K562 (cell line): ENCODE data around the gene ERCC3. TPM values are rescaled to one million over a fixed set of nuclear protein-coding genes. Genes with fewer than 3 reads are reported as not detected.

Source experiments
- ATAC-seq: fragments of 200-7000 bp; cut with Tn5 transposase; 3 replicates; pipeline ENCODE4 v1.9.1; 2020; ENCODE audit warnings: moderate library complexity
- BruUV-seq: library from RNA; stranded (reverse); fragments of 400-500 nt; replicated peaks from 2 replicates; lab custom pipeline; 2021; lab: Mats Ljungman, UMichigan
- CTCF ChIA-PET: fragments of 300-600 bp; formaldehyde crosslinking; extraction: SDS; loops from one replicate; lab custom pipeline; 2021; ENCODE audit warnings: low intra/inter-chr PET ratio; lab: Yijun Ruan, JAX
- POLR2A ChIA-PET: fragments of 300-600, 350-650 bp; sonication (Branson Sonifier 250); formaldehyde crosslinking; extraction: SDS; loops from one replicate; lab custom pipeline; 2021; ENCODE audit warnings: antibody characterized with exemption, inconsistent platforms; lab: Yijun Ruan, JAX
- DNase-seq, 4 experiments: peaks; one replicate each; pipeline versions ENCODE4 v3.0.0 to v3.0.0-alpha.2; 2011 to 2018; ENCODE audit warnings: low spot score in 3 of 4, mixed read lengths in 3 of 4; ENCODE audit errors: extremely low read depth in 1 of 4
- FAIRE-seq: peaks from 2 replicates; lab custom pipeline; 2011; peaks lifted over from hg19 to GRCh38; lab: Jason Lieb, UNC
- H2AFZ ChIP-seq: 2 replicates; pipeline ENCODE4 v1.6.0; 2011; ENCODE audit warnings: low read depth, low read length, control low read depth, inconsistent platforms
- H3K27ac ChIP-seq: fragments of 200-600 bp; 3 replicates; pipeline ENCODE4 v1.8.0; 2011; ENCODE audit warnings: low read depth, mild to moderate bottlenecking, control low read depth, inconsistent platforms, low read length, moderate library complexity, mixed read lengths; ENCODE audit errors: extremely low read depth
- H3K27me3 ChIP-seq, 2 experiments: fragments of 300-600 bp in 1 of 2; 2 replicates in 1 of 2; 3 replicates in 1 of 2; pipeline versions ENCODE4 v1.6.0 to v1.8.0; 2011; ENCODE audit warnings: inconsistent platforms in 2 of 2, low read length in 2 of 2, mild to moderate bottlenecking in 1 of 2, mixed read lengths in 1 of 2, moderate library complexity in 1 of 2; ENCODE audit not compliant: control insufficient read depth in 2 of 2, insufficient read depth in 2 of 2
- H3K36me3 ChIP-seq: fragments of 300-600 bp; 3 replicates; pipeline ENCODE4 v1.8.0; 2011; ENCODE audit warnings: mild to moderate bottlenecking, low read length, inconsistent platforms; ENCODE audit not compliant: control insufficient read depth, insufficient read depth
- H3K4me1 ChIP-seq, 2 experiments: fragments of 200-600 bp in 1 of 2; replicated peaks in 1 of 2; 2 replicates in 1 of 2; 3 replicates in 1 of 2; pipeline versions ENCODE4 v1.5.1 to v1.8.0; 2011; ENCODE audit warnings: inconsistent platforms in 2 of 2, low read length in 2 of 2, mild to moderate bottlenecking in 1 of 2, mixed read lengths in 1 of 2, moderate library complexity in 1 of 2; ENCODE audit not compliant: control insufficient read depth in 2 of 2, insufficient read depth in 2 of 2
- H3K4me2 ChIP-seq: 2 replicates; pipeline ENCODE4 v1.6.1; 2011; ENCODE audit warnings: low read length, control low read depth, inconsistent platforms, mixed read lengths; ENCODE audit not compliant: insufficient read depth
- H3K4me3 ChIP-seq: fragments of 200-600 bp; sonication (generic), shearing (Covaris generic); 2 replicates; pipeline ENCODE4 v1.5.1; 2016; ENCODE audit warnings: control low read depth, inconsistent platforms
- H3K79me2 ChIP-seq: fragments of 200-600 bp; 3 replicates; pipeline ENCODE4 v1.8.0; 2011; ENCODE audit warnings: low read length, inconsistent platforms; ENCODE audit not compliant: control insufficient read depth, insufficient read depth
- H3K9ac ChIP-seq, 2 experiments: 2 replicates each; pipeline versions ENCODE4 v1.6.0 to v1.6.1; 2011; ENCODE audit warnings: low read depth in 2 of 2, low read length in 2 of 2, control low read depth in 1 of 2, inconsistent platforms in 1 of 2, mild to moderate bottlenecking in 1 of 2, mixed read lengths in 1 of 2; ENCODE audit not compliant: insufficient read depth in 1 of 2
- H3K9me1 ChIP-seq: one replicate; pipeline ENCODE4 v1.6.0; 2011; ENCODE audit warnings: inconsistent platforms, mild to moderate bottlenecking, low read length, moderate library complexity; ENCODE audit not compliant: control insufficient read depth, insufficient read depth
- H3K9me3 ChIP-seq: replicated peaks from 2 replicates; pipeline ENCODE4 v1.5.1; 2011; ENCODE audit warnings: low read depth, low read length, inconsistent platforms; ENCODE audit not compliant: control insufficient read depth, insufficient read depth
- H4K20me1 ChIP-seq: replicated peaks from 2 replicates; pipeline ENCODE4 v1.6.1; 2011; ENCODE audit warnings: low read length, inconsistent platforms, mixed read lengths; ENCODE audit not compliant: control insufficient read depth, insufficient read depth
- CBX8 ChIP-seq: fragments of 200-600 bp; sonication (generic); IDR thresholded peaks from 2 replicates; pipeline ENCODE4 v1.6.1; 2012; ENCODE audit warnings: borderline replicate concordance, mixed run types, low read depth, mild to moderate bottlenecking, moderate library complexity, mixed read lengths, low read length, control low read depth, inconsistent platforms; ENCODE audit not compliant: poor library complexity, severe bottlenecking; ENCODE audit errors: extremely low read depth
- ETV1 ChIP-seq: fragments of 450-650 bp; conservative IDR thresholded peaks from 2 replicates; pipeline ENCODE4 v1.6.1; 2016; ENCODE audit warnings: missing genetic modification characterization, control low read depth, low read depth, missing compliant biosample characterization
- FOSL1 ChIP-seq: fragments of 200-800 bp; sonication (Bioruptor generic); conservative IDR thresholded peaks from 2 replicates; pipeline ENCODE4 v1.6.1; 2016; ENCODE audit warnings: missing genetic modification characterization, missing compliant biosample characterization
- FOXK2 ChIP-seq, 2 experiments: fragments of 450-650 bp; IDR thresholded peaks in 1 of 2; conservative IDR thresholded peaks in 1 of 2; 2 replicates each; pipeline ENCODE4 v1.6.1; 2016; ENCODE audit warnings: low read depth in 2 of 2, mild to moderate bottlenecking in 1 of 2
- GATAD2B ChIP-seq: fragments of 450-650 bp; IDR thresholded peaks from 2 replicates; pipeline ENCODE4 v1.6.1; 2017; ENCODE audit warnings: mild to moderate bottlenecking, borderline replicate concordance
- HCFC1 ChIP-seq: IDR thresholded peaks from 2 replicates; pipeline ENCODE4 v1.6.1; 2012; ENCODE audit warnings: low read depth, low read length, improper control_type of control experiment
- NR3C1 ChIP-seq: sonication (generic); formaldehyde crosslinking; IDR thresholded peaks from 2 replicates; pipeline ENCODE4 v1.8.1; 2022; ENCODE audit warnings: missing genetic modification reagents
- PML ChIP-seq: IDR thresholded peaks from 2 replicates; pipeline ENCODE4 v1.6.1; 2012; ENCODE audit warnings: low read length, inconsistent platforms
- POLR3G ChIP-seq: IDR thresholded peaks from 2 replicates; pipeline ENCODE4 v1.6.1; 2011; ENCODE audit not compliant: insufficient read length, insufficient replicate concordance; ENCODE audit errors: extremely low read depth
- SIX5 ChIP-seq, 2 experiments: IDR thresholded peaks; 2 replicates each; pipeline ENCODE4 v1.6.1; 2011; ENCODE audit warnings: low read length in 2 of 2, borderline replicate concordance in 1 of 2, low read depth in 1 of 2, mild to moderate bottlenecking in 1 of 2, moderate library complexity in 1 of 2; ENCODE audit not compliant: insufficient read depth in 1 of 2
- SRSF3 ChIP-seq: fragments of 200-400 bp; formaldehyde crosslinking; IDR thresholded peaks from 2 replicates; pipeline ENCODE4 v1.6.1; 2016; ENCODE audit warnings: mild to moderate bottlenecking, low read length, moderate library complexity; ENCODE audit not compliant: insufficient read depth
- TAF7 ChIP-seq: fragments of 450-650 bp; IDR thresholded peaks from 2 replicates; pipeline ENCODE4 v1.6.1; 2016; ENCODE audit warnings: missing genetic modification characterization, missing compliant biosample characterization
- ZNF764 ChIP-seq: fragments of 250-450 bp; sonication (Bioruptor Pico); IDR thresholded peaks from 2 replicates; pipeline ENCODE4 v1.4.0; 2020; ENCODE audit warnings: low read depth, mild to moderate bottlenecking, moderate library complexity
- WGBS: fragments of 100-300 bp; shearing (Covaris generic); methylation state at CpG from one replicate; pipeline ENCODE4 v1.1.6; 2016; ENCODE audit warnings: low coverage, mixed read lengths; ENCODE audit not compliant: insufficient coverage; ENCODE audit errors: missing lambda C conversion rate; 5-methylcytosine and 5-hydroxymethylcytosine counted together
- in situ Hi-C: fragments of 300-500 bp; cut with MboI; formaldehyde crosslinking; loops from 4 replicates; pipeline ENCODE4 v1.15.0; 2018; ENCODE audit warnings: inconsistent platforms, mixed read lengths
- intact Hi-C: fragments of 100-400 bp; cut with micrococcal nuclease; formaldehyde crosslinking; loops from 2 replicates; pipeline ENCODE4 v1.14.2; 2022
- polyA plus RNA-seq, 8 experiments: library from polyadenylated mRNA; depleted of rRNA in 4 of 8; stranded (reverse) in 5 of 8; unstranded in 3 of 8; fragments of >200 nt; fragmentation: Nextera tagmentation in 2 of 8; fragmentation: Illumina TruSeq in 1 of 8; extraction: Ambion mirVana in 2 of 8; extraction: Trizol in 1 of 8; gene quantifications; 2 replicates each; pipeline versions ENCODE4 v1.2.1 to v1.2.3, GENCODE V29; 2011 to 2014; ENCODE audit warnings: inconsistent platforms in 1 of 8, missing spikeins in 1 of 8
- total RNA-seq, 7 experiments: library from RNA; depleted of rRNA in 6 of 7; stranded (reverse); fragments of >200 nt in 6 of 7; fragmentation: Illumina TruSeq in 2 of 7; extraction: Trizol in 2 of 7; gene quantifications; 2 replicates each; pipeline versions ENCODE4 v1.2.1 to v1.2.3, GENCODE V29; 2011 to 2021; ENCODE audit warnings: low replicate concordance in 1 of 7
- TF ChIP-seq, protein P1 (sequence below): fragments of 250-450 bp; sonication (Bioruptor Pico); IDR thresholded peaks from 2 replicates; pipeline ENCODE4 v1.4.0; 2020; ENCODE audit warnings: mild to moderate bottlenecking, moderate library complexity
- TF ChIP-seq, protein P2 (sequence below), 2 experiments: fragments of 450-650 bp; conservative IDR thresholded peaks; 2 replicates each; pipeline ENCODE4 v1.6.1; 2017; ENCODE audit warnings: mild to moderate bottlenecking in 2 of 2, moderate library complexity in 2 of 2

Gene ERCC3
- total and polyA plus RNA-seq, 9 of the 15 experiments (the other 6 are each of a cell fraction or from before 2014, with no cell fraction given): 17.9 to 61.5 (median 43.1) TPM

DNA sequence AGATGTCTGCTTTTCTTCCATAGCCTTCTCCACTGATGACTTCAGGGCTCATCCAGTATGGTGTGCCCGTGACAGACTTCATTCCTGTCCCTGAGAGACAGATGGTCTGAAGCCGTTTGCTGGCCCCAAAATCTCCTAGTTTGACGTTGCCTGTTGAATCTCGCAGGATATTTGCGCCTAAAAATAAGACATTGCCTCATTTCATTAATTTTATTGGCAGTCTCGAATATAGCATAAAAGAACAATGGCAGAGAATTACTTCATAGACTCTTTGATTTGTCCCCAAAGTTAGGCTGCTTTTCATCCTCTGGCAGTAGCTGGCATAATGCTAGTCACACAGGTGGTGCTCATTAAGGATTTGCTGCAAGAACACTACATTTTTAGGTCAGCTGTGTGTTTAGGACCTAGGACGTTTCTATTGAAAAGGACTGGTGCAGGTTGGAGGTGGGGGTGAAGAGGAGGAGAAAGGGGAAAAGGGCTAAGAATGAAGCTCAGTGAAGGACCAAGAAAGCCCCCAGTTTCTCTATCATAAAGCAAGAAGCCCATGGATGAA is 14.7 kb upstream of the ERCC3 start:
- no TSS peak for BruUV-seq
- Histone ChIP-seq H3K9ac (no peak overlapping the region), H3K4me1 (no peaks in the 10 kb centered on the region), H2AFZ (no peak overlapping the region), H3K9me1 (no peaks in the 10 kb centered on the region), H3K27me3 (no peaks in the 10 kb centered on the region), H3K9me3 (no peaks in the 10 kb centered on the region), H3K36me3 (peaks cover 47% of the 10 kb centered on the region; the same call in 2 of the 3 replicates), H3K27ac (no peak overlapping the region), H3K4me2 (no peak overlapping the region), H3K4me3 (no peak overlapping the region), H4K20me1 (no peaks in the 10 kb centered on the region), H3K79me2 (no peaks in the 10 kb centered on the region)
- CTCF ChIA-PET: no interaction called here
- FAIRE-seq: no peak
- WGBS: 80% methylated on average over 7 of the region's 7 CpGs
- TF ChIP-seq, protein P1, sequence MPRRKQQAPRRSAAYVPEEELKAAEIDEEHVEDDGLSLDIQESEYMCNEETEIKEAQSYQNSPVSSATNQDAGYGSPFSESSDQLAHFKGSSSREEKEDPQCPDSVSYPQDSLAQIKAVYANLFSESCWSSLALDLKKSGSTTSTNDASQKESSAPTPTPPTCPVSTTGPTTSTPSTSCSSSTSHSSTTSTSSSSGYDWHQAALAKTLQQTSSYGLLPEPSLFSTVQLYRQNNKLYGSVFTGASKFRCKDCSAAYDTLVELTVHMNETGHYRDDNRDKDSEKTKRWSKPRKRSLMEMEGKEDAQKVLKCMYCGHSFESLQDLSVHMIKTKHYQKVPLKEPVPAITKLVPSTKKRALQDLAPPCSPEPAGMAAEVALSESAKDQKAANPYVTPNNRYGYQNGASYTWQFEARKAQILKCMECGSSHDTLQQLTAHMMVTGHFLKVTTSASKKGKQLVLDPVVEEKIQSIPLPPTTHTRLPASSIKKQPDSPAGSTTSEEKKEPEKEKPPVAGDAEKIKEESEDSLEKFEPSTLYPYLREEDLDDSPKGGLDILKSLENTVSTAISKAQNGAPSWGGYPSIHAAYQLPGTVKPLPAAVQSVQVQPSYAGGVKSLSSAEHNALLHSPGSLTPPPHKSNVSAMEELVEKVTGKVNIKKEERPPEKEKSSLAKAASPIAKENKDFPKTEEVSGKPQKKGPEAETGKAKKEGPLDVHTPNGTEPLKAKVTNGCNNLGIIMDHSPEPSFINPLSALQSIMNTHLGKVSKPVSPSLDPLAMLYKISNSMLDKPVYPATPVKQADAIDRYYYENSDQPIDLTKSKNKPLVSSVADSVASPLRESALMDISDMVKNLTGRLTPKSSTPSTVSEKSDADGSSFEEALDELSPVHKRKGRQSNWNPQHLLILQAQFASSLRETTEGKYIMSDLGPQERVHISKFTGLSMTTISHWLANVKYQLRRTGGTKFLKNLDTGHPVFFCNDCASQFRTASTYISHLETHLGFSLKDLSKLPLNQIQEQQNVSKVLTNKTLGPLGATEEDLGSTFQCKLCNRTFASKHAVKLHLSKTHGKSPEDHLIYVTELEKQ (CRISPR knock-in tag): no peak
- TF ChIP-seq POLR3G (no peak), FOSL1 (no peak), SIX5 (IDR thresholded peaks at IDR 0.05; ENCODE audit: borderline replicate concordance in 1 of 2, insufficient read depth in 1 of 2, low read depth in 1 of 2, low read length in 2 of 2) (no peak), ETV1 (tag) (no peak), ZNF764 (CRISPR knock-in tag) (no peak), SRSF3 (no peak), FOXK2 (conservative IDR thresholded peaks at IDR 0.05 in 1 of 2, IDR thresholded peaks at IDR 0.05 in 1 of 2; ENCODE audit: low read depth in 2 of 2) (no peak), TAF7 (tag) (no peak), CBX8 (no peak), HCFC1 (no peak), PML (no peak), NR3C1 (CRISPR knock-in tag) (no peak), GATAD2B (no peak)
- TF ChIP-seq, protein P2, sequence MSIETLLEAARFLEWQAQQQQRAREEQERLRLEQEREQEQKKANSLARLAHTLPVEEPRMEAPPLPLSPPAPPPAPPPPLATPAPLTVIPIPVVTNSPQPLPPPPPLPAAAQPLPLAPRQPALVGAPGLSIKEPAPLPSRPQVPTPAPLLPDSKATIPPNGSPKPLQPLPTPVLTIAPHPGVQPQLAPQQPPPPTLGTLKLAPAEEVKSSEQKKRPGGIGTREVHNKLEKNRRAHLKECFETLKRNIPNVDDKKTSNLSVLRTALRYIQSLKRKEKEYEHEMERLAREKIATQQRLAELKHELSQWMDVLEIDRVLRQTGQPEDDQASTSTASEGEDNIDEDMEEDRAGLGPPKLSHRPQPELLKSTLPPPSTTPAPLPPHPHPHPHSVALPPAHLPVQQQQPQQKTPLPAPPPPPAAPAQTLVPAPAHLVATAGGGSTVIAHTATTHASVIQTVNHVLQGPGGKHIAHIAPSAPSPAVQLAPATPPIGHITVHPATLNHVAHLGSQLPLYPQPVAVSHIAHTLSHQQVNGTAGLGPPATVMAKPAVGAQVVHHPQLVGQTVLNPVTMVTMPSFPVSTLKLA (conservative IDR thresholded peaks at IDR 0.05): no peak
- no peak for ATAC-seq
- POLR2A ChIA-PET: interaction anchor here (0.6 to 1.1 kb wide), 2 partner anchors 12 to 15 kb away, joined by 3 read pairs; partner anchors contain the start of gene ERCC3
- no peak for DNase-seq
- in situ Hi-C loops: no loop called here
- intact Hi-C loops: no loop called here
